ENCODE results near the gene KCNK2. TPM values are rescaled to one million over a fixed set of nuclear protein-coding genes. Genes with fewer than 3 reads are reported as not detected.

Gene KCNK2
- total and polyA plus RNA-seq, 2 of the 4 experiments (the other 2 are of a cell fraction): 45.9 to 86.9 TPM

DNA sequence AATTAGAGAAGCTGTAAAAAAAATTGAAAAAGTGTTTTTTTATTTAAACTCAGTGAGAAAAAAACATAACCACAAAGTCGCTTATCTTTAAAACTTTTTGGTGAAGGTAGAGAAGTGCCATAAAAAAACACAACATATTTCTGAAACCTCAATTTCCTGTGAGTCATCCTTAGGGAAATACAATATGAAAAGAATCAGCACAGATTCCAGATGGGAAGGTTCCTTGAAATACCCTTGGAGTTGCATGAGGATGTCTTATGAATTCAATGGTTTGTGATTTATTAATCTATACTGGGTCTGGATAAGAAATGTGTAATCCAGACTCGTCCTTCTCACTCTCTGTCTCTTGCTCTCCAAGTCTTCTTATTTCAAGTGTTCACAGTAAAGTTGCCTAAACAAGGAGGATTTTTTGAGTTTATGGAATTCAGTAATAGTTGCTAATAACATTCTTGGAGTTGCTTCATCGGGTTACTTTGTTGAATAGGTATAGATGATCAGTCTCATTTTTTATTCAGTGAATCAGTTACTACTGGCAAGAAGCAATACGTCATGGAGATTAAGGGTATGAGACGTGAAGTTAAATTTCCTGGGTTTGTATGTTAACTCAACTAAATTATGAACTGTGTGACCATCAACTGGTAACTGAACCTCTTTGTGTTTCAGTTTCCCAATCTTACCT, 191.4 kb downstream of the KCNK2 start:
- no peak overlapping the region for H2BK15ac ChIP-seq (ENCODE audit: low read depth, low read length)
- ChIA-PET POLR2A (ENCODE audit: unreplicated experiment) (no interaction called here), CTCF (no interaction called here)
- peak overlapping the region; percentile 54; the same call in 1 of the 2 replicates for H2BK20ac ChIP-seq (ENCODE audit: low read depth, low read length)
- no peak overlapping the region for H3K9ac ChIP-seq (ENCODE audit: low read depth, low read length)
- H3K79me1 ChIP-seq (ENCODE audit: low read depth in 1 of 2, low read length in 2 of 2): no peaks in the 10 kb centered on the region
- H3K27ac ChIP-seq (ENCODE audit: insufficient read depth, low read length): peak overlapping the region; percentile 53
- no peak overlapping the region for H2AFZ ChIP-seq (replicated peaks; ENCODE audit: low read length, poor library complexity)
- no peaks in the 10 kb centered on the region for H3K36me3 ChIP-seq (ENCODE audit: control insufficient read depth, insufficient read depth, low read length)
- H3K4me3 ChIP-seq (ENCODE audit: insufficient read depth, low read depth, low read length): no peak overlapping the region
- H3K4ac ChIP-seq (ENCODE audit: low read depth, low read length): peak overlapping the region; percentile 28; the same call in 1 of the 2 replicates
- no peak overlapping the region for H2AK5ac ChIP-seq (ENCODE audit: low read depth, low read length)
- peak; percentile 39; the same call in 1 of the 2 replicates for TF ChIP-seq CEBPB (IDR thresholded peaks at IDR 0.05; ENCODE audit: low read depth, low read length)
- peak; percentile 27 for TF ChIP-seq RCOR1 (IDR thresholded peaks at IDR 0.05; ENCODE audit: insufficient replicate concordance, low read length)
- TF ChIP-seq POLR2A (IDR thresholded peaks at IDR 0.05; ENCODE audit: low read depth, low read length): no peak
- peak; percentile 68; the same call in 1 of the 2 replicates for TF ChIP-seq FOS (IDR thresholded peaks at IDR 0.05; ENCODE audit: low read depth, low read length)
- no peak overlapping the region for H4K91ac ChIP-seq (ENCODE audit: insufficient read depth, low read depth, low read length)
- intact Hi-C loops (cut with micrococcal nuclease): loop anchor here (5.0 kb wide), 2 partner anchors 248 to 612 kb away; no protein-coding TSS in a partner anchor
- dilution Hi-C loops (cut with HindIII; ENCODE audit: low sequenced_read_pairs, unreplicated experiment): no loop called here
- no peak overlapping the region for H3K56ac ChIP-seq (ENCODE audit: extremely low read depth, insufficient read depth, low read length)
- H3K9me3 ChIP-seq (ENCODE audit: control insufficient read depth, insufficient read depth, low read length): no peaks in the 10 kb centered on the region; the same call in 1 of the 2 replicates
- in situ Hi-C loops (cut with MboI; ENCODE audit: low sequenced_read_pairs): no loop called here
- 0 out of 2 replicates have a peak overlapping the region, but pooled peaks have one; percentile 38 for H3K14ac ChIP-seq (replicated peaks; ENCODE audit: low read depth, low read length)
- H3K27me3 ChIP-seq (ENCODE audit: control insufficient read depth, insufficient read depth, low read length): no peaks in the 10 kb centered on the region
- peak overlapping the region; percentile 50 for H3K4me2 ChIP-seq (ENCODE audit: low read depth, low read length)
- peak overlapping the region; percentile 48 for H2BK120ac ChIP-seq (ENCODE audit: low read depth, low read length)
- peak overlapping the region in 1 of 2 experiments; percentile 60; a peak in 1 of 4 replicates for H4K8ac ChIP-seq (ENCODE audit: low read depth in 2 of 2, low read length in 2 of 2)
- H3K4me1 ChIP-seq (ENCODE audit: control insufficient read depth, insufficient read depth, low read length): peaks cover 9% of the 10 kb centered on the region
- H3K9me1 ChIP-seq (ENCODE audit: insufficient read depth, low read length): peaks cover 3% of the 10 kb centered on the region; the same call in 1 of the 2 replicates
- H2AK9ac ChIP-seq (replicated peaks; ENCODE audit: low read depth, low read length, poor library complexity): no peak overlapping the region
- peak overlapping the region; percentile 40; the same call in 1 of the 2 replicates for H3K18ac ChIP-seq (ENCODE audit: low read depth, low read length)
- ATAC-seq (ENCODE audit: low read depth): peak; percentile 82
- H4K5ac ChIP-seq (ENCODE audit: low read depth, low read length): 0 out of 2 replicates have a peak overlapping the region, but pooled peaks have one; percentile 23
- no peaks in the 10 kb centered on the region for H4K20me1 ChIP-seq (ENCODE audit: insufficient read depth, low read length)
- WGBS, 2 experiments (ENCODE audit: extremely low coverage in 2 of 2, insufficient read length in 1 of 2): 20% methylated on average over 1 of the region's 5 CpGs; no CpG with 5 or more reads in 1 of the 2 experiments
- BruUV-seq (replicated peaks): no TSS peak
- H2BK5ac ChIP-seq (ENCODE audit: low read depth, low read length, poor library complexity, severe bottlenecking): peak overlapping the region; percentile 41
- H3K23ac ChIP-seq (ENCODE audit: low read depth, low read length): no peak overlapping the region
- DNase-seq: peak; percentile 91
